ENCODE results near the gene C2CD2.

C2CD2 gene

GRCh38 chr21:41836166-41837015 lies 117.4 kb downstream of the C2CD2 start:
- no peak for DNase-seq

DNA sequence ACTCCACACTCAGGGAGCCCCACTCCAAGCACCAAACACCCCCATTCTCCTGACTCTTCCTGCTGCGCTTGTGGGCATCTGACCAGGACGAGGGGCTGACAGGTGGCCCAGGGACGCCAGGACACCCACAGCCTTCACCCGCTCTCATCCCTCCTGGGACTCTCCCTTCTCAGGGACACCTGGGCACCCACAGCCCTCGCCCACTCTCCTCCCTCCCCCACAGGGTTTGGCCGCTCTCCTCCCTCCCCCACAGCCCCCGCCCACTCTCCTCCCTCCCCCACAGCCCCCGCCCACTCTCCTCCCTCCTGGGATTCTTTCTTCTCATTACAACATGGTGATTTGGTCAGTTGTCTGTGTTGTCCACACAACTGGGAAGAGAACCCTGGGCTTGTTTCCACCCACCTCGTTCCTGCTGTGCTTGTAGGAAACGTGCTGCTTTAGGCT lies 118.1 kb downstream of the C2CD2 start:
- DNase-seq = no peak

All from NCI-H2029 (cell line).